ENCODE data around the gene LRMDA. TPM values are rescaled to one million over a fixed set of nuclear protein-coding genes. Genes with fewer than 3 reads are reported as not detected.

The LRMDA gene
- total and polyA plus RNA-seq, 10 of the 15 experiments (the other 5 are each of a cell fraction or from before 2014, with no cell fraction given) = 0.07 to 0.54 (median 0.29) TPM; not detected in 4

GRCh38 chr10:75648854-75649253 lies 217.4 kb downstream of the LRMDA start:
- 0% methylated on average over 2 of the region's 2 CpGs for WGBS (ENCODE audit: insufficient coverage, insufficient replicate concordance, low lambda C conversion rate, missing lambda C conversion rate)
- Histone ChIP-seq H4K20me1 (ENCODE audit: control insufficient read depth, insufficient read depth) (no peaks in the 10 kb centered on the region), H3K4me2 (ENCODE audit: control insufficient read depth, insufficient read depth) (no peak overlapping the region), H3K4me1 (ENCODE audit: control insufficient read depth, insufficient read depth, low read length) (no peaks in the 10 kb centered on the region), H3K27me3 (replicated peaks in 1 of 2; ENCODE audit: control insufficient read depth in 2 of 2, insufficient read depth in 2 of 2, low read length in 1 of 2) (no peaks in the 10 kb centered on the region; a peak in 1 of 4 replicates), H2AFZ (ENCODE audit: control insufficient read depth, low read depth, low read length) (no peak overlapping the region), H3K9me3 (replicated peaks; ENCODE audit: control insufficient read depth, insufficient read depth, low read length) (no peaks in the 10 kb centered on the region; the same call in 2 of the 3 replicates), H3K36me3 (ENCODE audit: control insufficient read depth in 2 of 2, insufficient read depth in 2 of 2, low read length in 1 of 2) (no peaks in the 10 kb centered on the region), H3K27ac (ENCODE audit: control insufficient read depth, insufficient read depth) (no peak overlapping the region), H3K79me2 (ENCODE audit: control insufficient read depth, insufficient read depth, low read length) (no peaks in the 10 kb centered on the region), H3K4me3 (no peak overlapping the region), H3K9ac (ENCODE audit: control insufficient read depth, insufficient read depth, low read length) (no peak overlapping the region)
- CTCF ChIA-PET = interaction anchor here (0.6 kb wide), 1 partner anchor 103 kb away, joined by 3 read pairs; no protein-coding TSS in a partner anchor
- FAIRE-seq = no peak
- peak; percentile 49 for ATAC-seq
- intact Hi-C loops (cut with micrococcal nuclease; ENCODE audit: unreplicated experiment) (loop anchor here (10.0 kb wide), 1 partner anchor 244 kb away; the partner anchor contains the start of gene ZNF503), in situ Hi-C loops (cut with MboI) (no loop called here)
- POLR2A ChIA-PET = no interaction called here
- SMC1A ChIA-PET (ENCODE audit: uncharacterized antibody, unreplicated experiment) = interaction anchor here (1.1 to 2.1 kb wide), 3 partner anchors 12 to 247 kb away, joined by 3 to 5 read pairs (median 5); partner anchors contain the start of gene ZNF503
- BruUV-seq (replicated peaks) = no TSS peak
- TF ChIP-seq ZBTB40 (IDR thresholded peaks at IDR 0.05; ENCODE audit: borderline replicate concordance) (no peak), TCF3 (IDR thresholded peaks at IDR 0.05; ENCODE audit: borderline replicate concordance, insufficient read depth, low read depth, low read length) (no peak), HCFC1 (IDR thresholded peaks at IDR 0.05; ENCODE audit: low read length) (no peak), FOS (IDR thresholded peaks at IDR 0.05; ENCODE audit: borderline replicate concordance, extremely low read depth, insufficient read length) (no peak), ZSCAN29 (IDR thresholded peaks at IDR 0.05) (no peak), EP300 (IDR thresholded peaks at IDR 0.05; ENCODE audit: borderline replicate concordance in 1 of 2, control insufficient read depth in 1 of 2, low read depth in 2 of 2, low read length in 2 of 2) (no peak), JUND (IDR thresholded peaks at IDR 0.05; ENCODE audit: low read depth, low read length) (no peak), E2F8 (IDR thresholded peaks at IDR 0.05; ENCODE audit: low read depth, partially characterized antibody) (no peak), SUZ12 (IDR thresholded peaks at IDR 0.05; ENCODE audit: unreplicated experiment) (no peak), NFYB (IDR thresholded peaks at IDR 0.05; ENCODE audit: insufficient read depth, low read depth, low read length) (no peak), TARDBP (IDR thresholded peaks at IDR 0.05; ENCODE audit: borderline replicate concordance) (no peak)
- RAD21 ChIA-PET (ENCODE audit: unreplicated experiment) = interaction anchor here (0.6 to 1.5 kb wide), 3 partner anchors 19 to 80 kb away, joined by 3 read pairs; no protein-coding TSS in a partner anchor
- DNase-seq (ENCODE audit: low read depth, low spot score) = no peak

Data from GM12878 (cell line).